HL-60 (cell line): ENCODE measurements around the gene DCHS2.

Experiments used
- POLR2AphosphoS5 ChIP-seq: IDR thresholded peaks from 2 replicates; pipeline ENCODE4 v1.6.1; 2012; ENCODE audit warnings: low read depth
- TF ChIP-seq, protein P1 (sequence below): IDR thresholded peaks from one replicate; pipeline ENCODE4 v1.5.1; 2011; ENCODE audit warnings: low read length, control low read depth, inconsistent platforms; ENCODE audit not compliant: insufficient read depth
- TF ChIP-seq, protein P2 (sequence below): IDR thresholded peaks from 2 replicates; pipeline ENCODE4 v1.6.1; 2012; ENCODE audit warnings: low read depth; ENCODE audit not compliant: insufficient replicate concordance

DNA sequence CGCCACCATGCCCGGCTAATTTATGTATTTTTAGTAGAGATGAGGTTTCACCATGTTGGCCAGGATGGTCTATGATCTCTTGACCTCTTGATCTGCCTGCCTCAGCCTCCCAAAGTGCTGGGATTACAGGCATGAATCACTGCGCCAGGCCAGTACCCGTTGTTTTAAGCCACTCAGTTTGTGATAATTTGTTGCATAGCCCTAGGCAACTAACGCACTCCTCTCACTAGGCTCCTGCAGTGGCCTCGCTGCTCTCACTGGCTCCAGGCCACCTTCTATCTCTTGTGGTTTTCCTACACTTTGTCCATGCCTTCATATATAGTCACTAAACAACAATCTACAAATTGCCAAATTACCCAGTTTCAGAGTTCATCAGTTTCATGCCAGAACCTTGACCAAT is 58.1 kb downstream of the DCHS2 start:
- TF ChIP-seq, protein P1, sequence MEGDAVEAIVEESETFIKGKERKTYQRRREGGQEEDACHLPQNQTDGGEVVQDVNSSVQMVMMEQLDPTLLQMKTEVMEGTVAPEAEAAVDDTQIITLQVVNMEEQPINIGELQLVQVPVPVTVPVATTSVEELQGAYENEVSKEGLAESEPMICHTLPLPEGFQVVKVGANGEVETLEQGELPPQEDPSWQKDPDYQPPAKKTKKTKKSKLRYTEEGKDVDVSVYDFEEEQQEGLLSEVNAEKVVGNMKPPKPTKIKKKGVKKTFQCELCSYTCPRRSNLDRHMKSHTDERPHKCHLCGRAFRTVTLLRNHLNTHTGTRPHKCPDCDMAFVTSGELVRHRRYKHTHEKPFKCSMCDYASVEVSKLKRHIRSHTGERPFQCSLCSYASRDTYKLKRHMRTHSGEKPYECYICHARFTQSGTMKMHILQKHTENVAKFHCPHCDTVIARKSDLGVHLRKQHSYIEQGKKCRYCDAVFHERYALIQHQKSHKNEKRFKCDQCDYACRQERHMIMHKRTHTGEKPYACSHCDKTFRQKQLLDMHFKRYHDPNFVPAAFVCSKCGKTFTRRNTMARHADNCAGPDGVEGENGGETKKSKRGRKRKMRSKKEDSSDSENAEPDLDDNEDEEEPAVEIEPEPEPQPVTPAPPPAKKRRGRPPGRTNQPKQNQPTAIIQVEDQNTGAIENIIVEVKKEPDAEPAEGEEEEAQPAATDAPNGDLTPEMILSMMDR: no peak
- TF ChIP-seq, protein P2, sequence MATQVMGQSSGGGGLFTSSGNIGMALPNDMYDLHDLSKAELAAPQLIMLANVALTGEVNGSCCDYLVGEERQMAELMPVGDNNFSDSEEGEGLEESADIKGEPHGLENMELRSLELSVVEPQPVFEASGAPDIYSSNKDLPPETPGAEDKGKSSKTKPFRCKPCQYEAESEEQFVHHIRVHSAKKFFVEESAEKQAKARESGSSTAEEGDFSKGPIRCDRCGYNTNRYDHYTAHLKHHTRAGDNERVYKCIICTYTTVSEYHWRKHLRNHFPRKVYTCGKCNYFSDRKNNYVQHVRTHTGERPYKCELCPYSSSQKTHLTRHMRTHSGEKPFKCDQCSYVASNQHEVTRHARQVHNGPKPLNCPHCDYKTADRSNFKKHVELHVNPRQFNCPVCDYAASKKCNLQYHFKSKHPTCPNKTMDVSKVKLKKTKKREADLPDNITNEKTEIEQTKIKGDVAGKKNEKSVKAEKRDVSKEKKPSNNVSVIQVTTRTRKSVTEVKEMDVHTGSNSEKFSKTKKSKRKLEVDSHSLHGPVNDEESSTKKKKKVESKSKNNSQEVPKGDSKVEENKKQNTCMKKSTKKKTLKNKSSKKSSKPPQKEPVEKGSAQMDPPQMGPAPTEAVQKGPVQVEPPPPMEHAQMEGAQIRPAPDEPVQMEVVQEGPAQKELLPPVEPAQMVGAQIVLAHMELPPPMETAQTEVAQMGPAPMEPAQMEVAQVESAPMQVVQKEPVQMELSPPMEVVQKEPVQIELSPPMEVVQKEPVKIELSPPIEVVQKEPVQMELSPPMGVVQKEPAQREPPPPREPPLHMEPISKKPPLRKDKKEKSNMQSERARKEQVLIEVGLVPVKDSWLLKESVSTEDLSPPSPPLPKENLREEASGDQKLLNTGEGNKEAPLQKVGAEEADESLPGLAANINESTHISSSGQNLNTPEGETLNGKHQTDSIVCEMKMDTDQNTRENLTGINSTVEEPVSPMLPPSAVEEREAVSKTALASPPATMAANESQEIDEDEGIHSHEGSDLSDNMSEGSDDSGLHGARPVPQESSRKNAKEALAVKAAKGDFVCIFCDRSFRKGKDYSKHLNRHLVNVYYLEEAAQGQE: no peak
- TF ChIP-seq POLR2AphosphoS5: no peak
